Endothelial cell of umbilical vein (primary cell): Measurements from ENCODE around the gene HMGXB4. TPM values are rescaled to one million over a fixed set of nuclear protein-coding genes. Genes with fewer than 3 reads are reported as not detected.

Experiments used
- BruUV-seq: library from RNA; stranded (reverse); fragments of 400-500 nt; replicated peaks from 2 replicates; lab custom pipeline; 2021; lab: Mats Ljungman, UMichigan
- CTCF ChIA-PET: fragments of 300-600, 350-600 bp; sonication (Branson Sonifier 250); formaldehyde crosslinking; loops from one replicate; lab custom pipeline; 2021; ENCODE audit warnings: antibody characterized with exemption, inconsistent platforms; lab: Charles Lee
- POLR2A ChIA-PET: fragments of 300-600, 350-600 bp; sonication (Branson Sonifier 250); formaldehyde crosslinking; loops from one replicate; lab custom pipeline; 2021; ENCODE audit warnings: antibody characterized with exemption, inconsistent platforms; lab: Charles Lee
- DNase-seq: peaks from one replicate; pipeline ENCODE4 v3.0.0-alpha.2; 2011; ENCODE audit warnings: low read depth, low spot score
- FAIRE-seq: peaks from 2 replicates; lab custom pipeline; 2011; peaks lifted over from hg19 to GRCh38; lab: Jason Lieb, UNC
- H2AFZ ChIP-seq: 2 replicates; pipeline ENCODE4 v1.6.0; 2012; ENCODE audit warnings: low read depth, low read length, control low read depth, inconsistent platforms
- H3K27ac ChIP-seq: 2 replicates; pipeline ENCODE4 v1.5.1; 2011; ENCODE audit warnings: low read depth, mild to moderate bottlenecking, control low read depth, low read length, moderate library complexity; ENCODE audit not compliant: insufficient read depth
- H3K27me3 ChIP-seq, 2 experiments: 2 replicates each; pipeline versions ENCODE4 v1.6.0 to v1.6.1; 2011; ENCODE audit warnings: low read length in 2 of 2, mixed read lengths in 1 of 2; ENCODE audit not compliant: control insufficient read depth in 2 of 2, insufficient read depth in 2 of 2
- H3K36me3 ChIP-seq, 2 experiments: 2 replicates in 1 of 2; 3 replicates in 1 of 2; pipeline ENCODE4 v1.5.1; 2011; ENCODE audit warnings: low read length in 2 of 2, mild to moderate bottlenecking in 1 of 2, moderate library complexity in 1 of 2; ENCODE audit not compliant: control insufficient read depth in 2 of 2, insufficient read depth in 2 of 2; ENCODE audit errors: extremely low read depth in 1 of 2
- H3K4me1 ChIP-seq: 3 replicates; pipeline ENCODE4 v1.5.1; 2011; ENCODE audit warnings: mild to moderate bottlenecking, low read length; ENCODE audit not compliant: control insufficient read depth, insufficient read depth; ENCODE audit errors: extremely low read depth
- H3K4me2 ChIP-seq: 2 replicates; pipeline ENCODE4 v1.6.1; 2011; ENCODE audit warnings: low read length, control low read depth, mixed read lengths; ENCODE audit not compliant: insufficient read depth
- H3K4me3 ChIP-seq, 3 experiments: fragments of 200-600 bp in 1 of 3; sonication (generic), shearing (Covaris generic) in 1 of 3; replicated peaks in 1 of 3; 2 replicates each; pipeline ENCODE4 v1.5.1; 2011 to 2016; ENCODE audit warnings: control low read depth in 3 of 3, low read length in 3 of 3, mild to moderate bottlenecking in 2 of 3, inconsistent platforms in 1 of 3, low read depth in 1 of 3, moderate library complexity in 1 of 3; ENCODE audit not compliant: insufficient read depth in 1 of 3
- H3K79me2 ChIP-seq: 2 replicates; pipeline ENCODE4 v1.6.0; 2012; ENCODE audit warnings: low read length, inconsistent platforms; ENCODE audit not compliant: control insufficient read depth, insufficient read depth
- H3K9ac ChIP-seq: replicated peaks from 2 replicates; pipeline ENCODE3; 2011; ENCODE audit warnings: low read length, control low read depth; ENCODE audit not compliant: insufficient read depth; ENCODE audit errors: extremely low read depth
- H3K9me1 ChIP-seq: replicated peaks from 3 replicates; pipeline ENCODE4 v1.6.0; 2011; ENCODE audit warnings: mild to moderate bottlenecking, low read length; ENCODE audit not compliant: control insufficient read depth, insufficient read depth; ENCODE audit errors: extremely low read depth
- H3K9me3 ChIP-seq: replicated peaks from 2 replicates; pipeline ENCODE4 v1.5.1; 2012; ENCODE audit warnings: low read length, inconsistent platforms; ENCODE audit not compliant: control insufficient read depth, insufficient read depth
- H4K20me1 ChIP-seq: replicated peaks from 2 replicates; pipeline ENCODE3; 2011; ENCODE audit warnings: mild to moderate bottlenecking, low read length; ENCODE audit not compliant: control insufficient read depth, insufficient read depth; ENCODE audit errors: extremely low read depth
- EZH2 ChIP-seq: IDR thresholded peaks from 2 replicates; pipeline ENCODE4 v1.6.1; 2012; ENCODE audit warnings: borderline replicate concordance, low read depth, mild to moderate bottlenecking, moderate library complexity, low read length, inconsistent platforms; ENCODE audit not compliant: severe bottlenecking
- FOS ChIP-seq: IDR thresholded peaks from 2 replicates; pipeline ENCODE4 v1.6.1; 2011; ENCODE audit warnings: mild to moderate bottlenecking, low read length, moderate library complexity, borderline replicate concordance; ENCODE audit not compliant: insufficient read depth
- GATA2 ChIP-seq: IDR thresholded peaks from 2 replicates; pipeline ENCODE4 v1.7.0; 2011; ENCODE audit warnings: low read depth, mild to moderate bottlenecking, moderate library complexity, mixed read lengths, low read length; ENCODE audit not compliant: insufficient read length, insufficient read depth
- JUN ChIP-seq: IDR thresholded peaks from 2 replicates; pipeline ENCODE4 v1.6.1; 2011; ENCODE audit warnings: borderline replicate concordance, low read depth; ENCODE audit not compliant: insufficient read length, insufficient read depth
- MAX ChIP-seq: IDR thresholded peaks from 2 replicates; pipeline ENCODE4 v1.6.1; 2011; ENCODE audit not compliant: insufficient read depth, insufficient read length
- MYC ChIP-seq: IDR thresholded peaks from one replicate; pipeline ENCODE4 v1.6.1; 2011; ENCODE audit warnings: mild to moderate bottlenecking, low read depth, low read length
- POLR2A ChIP-seq: IDR thresholded peaks from 2 replicates; pipeline ENCODE4 v1.6.1; 2012; ENCODE audit warnings: low read depth, mild to moderate bottlenecking, control low read depth, low read length
- POLR2AphosphoS5 ChIP-seq: IDR thresholded peaks from 2 replicates; pipeline ENCODE4 v1.6.1; 2012; ENCODE audit warnings: low read depth, mild to moderate bottlenecking, control low read depth, low read length, moderate library complexity; ENCODE audit not compliant: insufficient read depth
- dilution Hi-C: fragments of 300-500 bp; cut with MboI; formaldehyde crosslinking; loops from one replicate; pipeline ENCODE4 v1.15.0; 2019; ENCODE audit warnings: low sequenced_read_pairs; ENCODE audit not compliant: extremely low pct_ligation_motif_present
- intact Hi-C: fragments of 100-400 bp; cut with micrococcal nuclease; formaldehyde crosslinking; loops from one replicate; pipeline ENCODE4 v1.10.0; 2022
- polyA plus RNA-seq, 4 experiments: library from polyadenylated mRNA; depleted of rRNA in 3 of 4; stranded (reverse) in 3 of 4; unstranded in 1 of 4; fragments of >200 nt; gene quantifications; 2 replicates each; pipeline versions ENCODE4 v1.2.1 to v1.2.3, GENCODE V29; 2011 to 2012; ENCODE audit warnings: missing spikeins in 1 of 4
- total RNA-seq: library from RNA; stranded (reverse); gene quantifications from 2 replicates; pipeline ENCODE4 v1.2.3, GENCODE V29; 2021
- TF ChIP-seq, protein P1 (sequence below), 2 donors: IDR thresholded peaks; 1 replicate in 1 of 2; 2 replicates in 1 of 2; pipeline ENCODE4 v1.5.1; 2011; ENCODE audit warnings: low read length in 2 of 2, mild to moderate bottlenecking in 2 of 2, moderate library complexity in 2 of 2, control low read depth in 1 of 2, inconsistent platforms in 1 of 2, low read depth in 1 of 2; ENCODE audit not compliant: insufficient read depth in 1 of 2; ENCODE audit errors: extremely low read depth in 1 of 2

HMGXB4 gene
- total and polyA plus RNA-seq, 2 donors (not counting 3 experiments of a cell fraction or from before 2014, with no cell fraction given): 12.2 to 30.5 TPM

- ChIA-PET POLR2A (no interaction called here), CTCF (no interaction called here)
- Histone ChIP-seq H3K36me3 (no peaks in the 10 kb centered on the region), H3K4me2 (no peak overlapping the region), H3K4me3 (no peak overlapping the region), H3K79me2 (no peaks in the 10 kb centered on the region), H3K9me1 (no peaks in the 10 kb centered on the region), H3K27ac (no peak overlapping the region), H3K4me1 (no peaks in the 10 kb centered on the region), H4K20me1 (no peaks in the 10 kb centered on the region), H2AFZ (no peak overlapping the region), H3K27me3 (peaks cover 0 to 2% of the 10 kb centered on the region in 2 experiments), H3K9me3 (no peaks in the 10 kb centered on the region), H3K9ac (no peak overlapping the region)
- dilution Hi-C loops: no loop called here
- TF ChIP-seq GATA2 (no peak), MYC (no peak), JUN (no peak), POLR2AphosphoS5 (no peak), EZH2 (no peak), POLR2A (no peak), FOS (no peak), MAX (no peak)
- TF ChIP-seq, protein P1, sequence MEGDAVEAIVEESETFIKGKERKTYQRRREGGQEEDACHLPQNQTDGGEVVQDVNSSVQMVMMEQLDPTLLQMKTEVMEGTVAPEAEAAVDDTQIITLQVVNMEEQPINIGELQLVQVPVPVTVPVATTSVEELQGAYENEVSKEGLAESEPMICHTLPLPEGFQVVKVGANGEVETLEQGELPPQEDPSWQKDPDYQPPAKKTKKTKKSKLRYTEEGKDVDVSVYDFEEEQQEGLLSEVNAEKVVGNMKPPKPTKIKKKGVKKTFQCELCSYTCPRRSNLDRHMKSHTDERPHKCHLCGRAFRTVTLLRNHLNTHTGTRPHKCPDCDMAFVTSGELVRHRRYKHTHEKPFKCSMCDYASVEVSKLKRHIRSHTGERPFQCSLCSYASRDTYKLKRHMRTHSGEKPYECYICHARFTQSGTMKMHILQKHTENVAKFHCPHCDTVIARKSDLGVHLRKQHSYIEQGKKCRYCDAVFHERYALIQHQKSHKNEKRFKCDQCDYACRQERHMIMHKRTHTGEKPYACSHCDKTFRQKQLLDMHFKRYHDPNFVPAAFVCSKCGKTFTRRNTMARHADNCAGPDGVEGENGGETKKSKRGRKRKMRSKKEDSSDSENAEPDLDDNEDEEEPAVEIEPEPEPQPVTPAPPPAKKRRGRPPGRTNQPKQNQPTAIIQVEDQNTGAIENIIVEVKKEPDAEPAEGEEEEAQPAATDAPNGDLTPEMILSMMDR (IDR thresholded peaks at IDR 0.05; ENCODE audit: extremely low read depth in 1 of 2, insufficient read depth in 1 of 2, low read depth in 1 of 2, low read length in 2 of 2): no peak
- DNase-seq: no peak
- no peak for FAIRE-seq
- BruUV-seq: no TSS peak
- intact Hi-C loops: no loop called here
Measured at GRCh38 chr22:35208003-35208402, 49.3 kb upstream of the HMGXB4 start.
